Adrenal gland (tissue), 5 donors: ENCODE results near the gene TEX22.

Experiments used
- POLR2A ChIP-seq, 2 donors: fragments of 450-650 bp; IDR thresholded peaks; one replicate each; pipeline ENCODE4 v1.6.1; 2017; ENCODE audit warnings: antibody characterized with exemption in 2 of 2, mild to moderate bottlenecking in 2 of 2, moderate library complexity in 1 of 2
- TF ChIP-seq, protein P1 (sequence below), 6 experiments: fragments of 450-650 bp in 4 of 6; fragments of 200-600 bp in 2 of 6; sonication (generic) in 1 of 6; IDR thresholded peaks; 1 replicate in 5 of 6; 2 replicates in 1 of 6; pipeline versions ENCODE4 v1.5.1 to v1.8.0; 2016 to 2021; ENCODE audit warnings: antibody characterized with exemption in 6 of 6, mild to moderate bottlenecking in 2 of 6, moderate library complexity in 1 of 6
- donor health status: DM: no; HTN: no; CAD: no.

DNA sequence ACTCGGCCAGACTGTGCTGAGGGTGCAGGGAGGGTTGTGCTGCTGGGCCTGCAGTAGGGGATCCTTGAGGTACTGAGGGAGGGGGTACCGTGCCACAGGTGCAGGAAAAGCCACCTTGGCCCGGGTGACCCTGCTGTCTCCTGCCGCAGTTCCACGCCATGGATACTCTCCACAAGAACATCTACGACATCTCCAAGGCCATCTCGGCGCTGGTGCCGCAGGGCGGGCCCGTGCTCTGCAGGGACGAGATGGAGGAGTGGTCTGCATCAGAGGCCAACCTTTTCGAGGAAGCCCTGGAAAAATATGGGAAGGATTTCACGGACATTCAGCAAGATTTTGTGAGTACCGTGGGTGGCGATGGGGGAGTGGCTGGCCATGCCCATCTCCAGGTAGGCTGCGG, 62.3 kb downstream of the TEX22 start:
- TF ChIP-seq, protein P1, sequence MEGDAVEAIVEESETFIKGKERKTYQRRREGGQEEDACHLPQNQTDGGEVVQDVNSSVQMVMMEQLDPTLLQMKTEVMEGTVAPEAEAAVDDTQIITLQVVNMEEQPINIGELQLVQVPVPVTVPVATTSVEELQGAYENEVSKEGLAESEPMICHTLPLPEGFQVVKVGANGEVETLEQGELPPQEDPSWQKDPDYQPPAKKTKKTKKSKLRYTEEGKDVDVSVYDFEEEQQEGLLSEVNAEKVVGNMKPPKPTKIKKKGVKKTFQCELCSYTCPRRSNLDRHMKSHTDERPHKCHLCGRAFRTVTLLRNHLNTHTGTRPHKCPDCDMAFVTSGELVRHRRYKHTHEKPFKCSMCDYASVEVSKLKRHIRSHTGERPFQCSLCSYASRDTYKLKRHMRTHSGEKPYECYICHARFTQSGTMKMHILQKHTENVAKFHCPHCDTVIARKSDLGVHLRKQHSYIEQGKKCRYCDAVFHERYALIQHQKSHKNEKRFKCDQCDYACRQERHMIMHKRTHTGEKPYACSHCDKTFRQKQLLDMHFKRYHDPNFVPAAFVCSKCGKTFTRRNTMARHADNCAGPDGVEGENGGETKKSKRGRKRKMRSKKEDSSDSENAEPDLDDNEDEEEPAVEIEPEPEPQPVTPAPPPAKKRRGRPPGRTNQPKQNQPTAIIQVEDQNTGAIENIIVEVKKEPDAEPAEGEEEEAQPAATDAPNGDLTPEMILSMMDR (IDR thresholded peaks at IDR 0.05): no peak
- no peak for TF ChIP-seq POLR2A (IDR thresholded peaks at IDR 0.05)
